ENCODE measurements around the gene DEGS2.
"Not testable (repeated sequence)": the region's sequence is repeated elsewhere in the genome, so short reads cannot be mapped to it uniquely, and the experiment has no call there.

DEGS2 gene

GRCh38 chr14:100159094-100159864, at the start of gene DEGS2:
DEGS2 (minus strand) TSS chr14:100159645; CDS start chr14:100159587, 58 bp downstream.
- DNase-seq = peak; percentile 57

DNA sequence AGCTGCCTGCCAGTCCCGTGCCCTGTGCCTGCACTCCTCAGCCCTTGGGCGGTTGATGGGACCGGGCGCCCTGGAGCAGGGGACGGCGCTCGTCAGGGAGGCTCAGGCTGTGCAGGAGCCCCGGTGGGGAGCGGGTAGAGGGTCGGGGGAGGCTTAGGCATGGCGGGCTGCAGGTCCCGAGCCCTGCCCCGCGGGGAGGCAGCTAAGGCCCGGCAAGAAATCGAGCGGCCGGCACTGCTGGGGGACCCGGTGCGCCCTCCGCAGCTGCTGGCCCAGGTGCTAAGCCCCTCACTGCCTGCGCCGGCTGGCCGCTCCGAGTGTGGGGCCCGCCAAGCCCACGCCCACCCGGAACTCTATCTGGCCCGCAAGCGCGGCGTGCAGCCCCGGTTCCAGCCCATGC, 48.7 kb upstream of the DEGS2 start:
- not testable (repeated sequence) for DNase-seq

GRCh38 chr14:100207588-100207987, 48.1 kb upstream of the DEGS2 start:
- DNase-seq = not testable (repeated sequence)

DNA sequence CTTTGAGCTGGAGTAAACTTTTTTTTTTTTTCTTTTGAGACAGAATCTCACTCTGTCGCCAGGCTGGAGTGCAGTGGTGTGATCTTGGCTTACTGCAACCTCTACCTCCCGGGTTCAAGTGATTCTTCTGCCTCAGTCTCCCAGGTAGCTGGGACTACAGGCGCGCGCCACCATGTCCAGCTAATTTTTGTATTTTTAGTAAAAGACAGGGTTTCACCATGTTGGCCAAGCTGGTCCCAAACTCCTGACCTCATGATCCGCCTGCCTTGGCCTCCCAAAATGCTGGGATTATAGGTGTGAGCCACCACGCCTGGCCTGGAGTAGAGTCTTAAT, 45.4 kb upstream of the DEGS2 start:
- DNase-seq = not testable (repeated sequence)

GRCh38 chr14:100203962-100204834, 44.8 kb upstream of the DEGS2 start:
- no peak for DNase-seq

DNA sequence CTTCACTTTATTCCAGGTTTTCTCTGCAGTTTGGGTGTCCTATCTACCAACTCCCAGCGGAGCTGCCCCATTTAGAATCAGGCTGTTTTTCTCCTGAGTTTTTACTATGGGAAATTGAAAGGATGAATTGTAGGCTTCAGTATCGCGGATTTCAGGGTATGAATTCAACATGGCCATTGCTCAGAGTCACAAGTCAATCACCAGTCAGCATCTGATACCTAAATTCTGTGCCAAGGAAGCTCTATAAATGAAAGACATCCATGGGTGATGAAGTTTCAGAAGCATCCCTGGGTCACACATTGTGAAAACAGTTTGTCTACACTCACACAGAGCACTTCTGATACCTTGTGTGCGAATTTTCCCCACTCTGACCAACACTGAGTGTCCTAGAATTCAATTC, 43.7 kb upstream of the DEGS2 start:
- no peak for DNase-seq

DNA sequence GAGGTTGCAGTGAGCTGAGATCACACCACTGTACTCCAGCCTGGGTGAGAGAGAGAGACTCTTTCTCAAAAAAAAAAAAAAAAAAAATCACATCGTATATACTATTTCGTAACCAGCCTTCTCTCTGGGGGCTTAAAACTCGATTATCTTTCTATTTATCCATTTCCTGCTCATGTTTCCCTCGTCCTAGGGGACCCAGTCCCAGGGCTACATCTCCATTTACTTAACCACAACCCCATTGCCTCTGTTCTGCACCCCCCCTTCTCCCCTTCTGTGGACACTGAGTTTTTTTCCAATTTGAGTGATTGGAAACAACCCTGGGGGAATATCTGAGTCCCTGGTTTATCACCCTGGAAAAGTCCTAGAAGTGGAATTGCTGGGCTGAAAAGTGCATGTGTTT, 43.3 kb upstream of the DEGS2 start:
- no peak for DNase-seq

GRCh38 chr14:100201701-100202100, 42.3 kb upstream of the DEGS2 start:
- DNase-seq = no peak

DNA sequence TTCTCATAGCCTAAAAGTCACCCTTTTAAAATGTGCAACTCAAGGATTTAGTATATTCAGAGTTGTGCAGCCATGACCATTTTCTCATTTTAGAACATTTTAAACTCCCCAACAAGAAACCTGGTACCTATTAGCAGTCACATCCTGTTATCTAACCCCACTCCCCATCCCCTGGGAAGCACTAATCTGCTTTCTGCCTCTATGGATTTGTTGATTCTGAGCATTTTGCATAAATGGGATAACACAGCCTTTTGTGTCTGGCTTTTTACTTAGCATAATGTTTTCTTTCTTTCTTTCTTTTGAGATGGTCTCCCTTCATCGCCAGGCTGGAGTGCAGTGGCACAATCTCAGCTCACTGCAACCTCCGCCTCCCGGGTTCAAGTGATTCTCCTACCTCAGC, 40.9 kb upstream of the DEGS2 start:
- DNase-seq = no peak

DNA sequence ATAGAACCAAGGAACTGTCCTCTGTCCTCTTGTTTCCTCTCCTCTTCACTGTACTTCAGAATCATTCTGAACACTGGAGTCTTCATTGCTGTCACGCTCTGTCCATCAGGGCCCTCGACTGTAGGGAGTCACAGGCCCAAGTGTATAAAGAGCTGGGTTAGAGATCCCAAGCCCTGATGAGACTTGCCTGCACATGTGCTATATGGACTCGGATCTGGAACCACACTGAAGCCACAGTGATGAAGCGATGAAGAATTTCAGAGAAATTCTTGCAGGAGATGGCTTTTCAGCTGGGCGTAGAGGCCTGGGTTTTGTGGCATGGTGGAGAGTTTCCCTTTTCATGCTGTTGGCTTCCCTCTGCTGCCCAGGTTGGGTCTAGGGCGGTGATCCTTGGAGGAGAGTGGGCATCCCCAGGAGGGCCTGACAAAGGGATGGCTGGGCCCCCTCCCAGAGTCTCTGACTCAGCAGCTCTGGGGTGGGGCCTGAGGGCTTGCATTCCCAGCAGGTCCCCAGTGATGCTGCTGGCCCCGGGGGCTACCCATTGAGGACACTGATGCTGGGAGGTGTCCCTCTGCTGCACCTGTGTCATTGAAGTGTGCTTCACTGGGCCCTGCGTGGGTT, 39.9 kb upstream of the DEGS2 start:
- DNase-seq = no peak

- DNase-seq = peak; percentile 20
Measured at GRCh38 chr14:100193417-100194357, 34.2 kb upstream of the DEGS2 start.

- peak; percentile 100 for DNase-seq
Measured at GRCh38 chr14:100192672-100193416, 33.4 kb upstream of the DEGS2 start.

DNA sequence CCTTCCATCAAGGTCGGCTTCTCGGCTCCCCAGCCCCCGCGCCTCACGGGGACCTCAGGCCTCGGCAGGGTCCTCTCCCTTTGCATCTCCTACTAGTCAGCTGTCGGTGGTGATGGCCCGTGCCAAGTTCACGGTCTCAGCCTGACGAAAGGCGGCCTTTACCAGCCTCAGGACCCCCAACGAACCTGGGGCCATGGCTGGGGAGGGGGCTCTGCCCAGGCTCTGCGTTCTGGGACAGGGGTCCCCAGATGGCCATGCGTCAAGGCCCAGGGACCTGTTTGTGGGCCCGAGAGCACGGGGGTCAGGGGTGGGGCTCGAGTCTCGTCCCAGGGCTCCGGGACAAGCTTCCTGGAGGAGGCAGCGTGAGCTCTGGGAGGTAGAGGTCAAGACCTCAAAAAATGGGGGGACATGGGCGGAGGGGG, 32.8 kb upstream of the DEGS2 start:
- DNase-seq = no peak

- no peak for DNase-seq
Measured at GRCh38 chr14:100191584-100192249, 32.3 kb upstream of the DEGS2 start.

DNA sequence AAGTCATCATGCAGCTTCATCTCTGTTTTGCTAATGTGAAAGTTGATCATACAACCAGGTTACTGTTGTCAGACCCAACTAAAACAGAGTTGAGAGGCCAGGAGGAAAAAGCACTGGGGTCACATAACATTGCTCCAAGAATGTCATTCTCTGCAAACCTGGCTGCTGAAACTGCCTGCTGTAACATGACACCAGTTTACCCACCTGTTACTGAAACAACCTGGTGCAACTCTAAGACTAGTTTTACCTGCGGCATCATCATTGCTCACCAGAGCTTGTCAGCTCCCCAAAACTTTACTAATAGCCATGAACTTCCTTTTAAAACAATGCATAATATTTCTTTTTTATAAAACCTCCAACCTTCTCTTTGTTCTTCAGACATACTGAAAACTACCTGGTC, 30.7 kb upstream of the DEGS2 start:
- no peak for DNase-seq

- no peak for DNase-seq
Measured at GRCh38 chr14:100188392-100189030, 29.1 kb upstream of the DEGS2 start.

- DNase-seq = no peak
Measured at GRCh38 chr14:100187247-100187833, 27.9 kb upstream of the DEGS2 start.

DNA sequence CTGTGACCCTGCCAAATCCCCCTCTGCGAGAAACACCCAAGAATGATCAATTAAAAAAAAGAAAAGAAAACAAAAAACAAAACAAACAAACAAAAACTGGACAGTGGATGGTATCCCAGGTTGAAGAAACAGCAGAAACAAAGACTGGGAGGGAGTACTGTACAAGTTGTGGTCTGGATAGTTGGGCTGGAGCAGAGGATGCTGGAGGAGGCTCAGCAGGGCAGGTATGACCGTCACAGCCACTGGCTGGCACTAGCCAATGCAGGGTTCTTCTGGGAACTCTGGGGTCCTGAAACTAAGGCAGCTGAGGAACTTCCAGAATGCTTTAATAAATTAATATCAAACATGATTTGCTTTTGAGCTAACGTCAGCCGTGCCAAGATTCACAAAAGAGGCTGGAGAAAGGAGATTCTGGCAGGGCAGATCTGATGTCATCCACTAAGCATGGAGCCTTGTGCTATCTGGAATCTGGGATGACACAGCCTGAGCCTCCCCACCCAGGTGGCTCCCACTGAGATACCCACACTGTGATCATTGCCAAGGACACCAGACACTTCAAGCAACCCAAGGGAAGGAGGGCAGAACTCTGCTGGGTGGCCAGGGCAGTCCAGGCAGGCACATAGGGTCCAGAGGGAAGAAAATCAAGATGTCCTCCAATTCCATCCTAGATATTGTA, 22.6 kb upstream of the DEGS2 start:
- not testable (repeated sequence) for DNase-seq

DNA sequence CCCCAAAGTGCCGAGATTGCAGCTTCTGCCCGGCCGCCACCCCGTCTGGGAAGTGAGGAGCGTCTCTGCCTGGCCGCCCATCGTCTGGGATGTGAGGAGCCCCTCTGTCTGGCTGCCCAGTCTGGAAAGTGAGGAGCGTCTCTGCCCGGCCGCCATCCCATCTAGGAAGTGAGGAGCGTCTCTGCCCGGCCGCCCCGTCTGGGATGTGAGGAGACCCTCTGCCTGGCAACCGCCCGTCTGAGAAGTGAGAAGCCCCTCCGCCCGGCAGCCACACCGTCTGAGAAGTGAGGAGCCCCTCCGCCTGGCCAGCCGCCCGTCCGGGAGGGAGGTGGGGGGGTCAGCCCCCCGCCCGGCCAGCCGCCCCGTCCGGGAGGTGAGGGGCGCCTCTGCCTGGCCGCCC, 21.2 kb upstream of the DEGS2 start:
- DNase-seq = not testable (repeated sequence)

GRCh38 chr14:100178691-100179090, 19.2 kb upstream of the DEGS2 start:
- DNase-seq = no peak
